ENCODE results near the gene PSMB7.

PSMB7 gene

DNA sequence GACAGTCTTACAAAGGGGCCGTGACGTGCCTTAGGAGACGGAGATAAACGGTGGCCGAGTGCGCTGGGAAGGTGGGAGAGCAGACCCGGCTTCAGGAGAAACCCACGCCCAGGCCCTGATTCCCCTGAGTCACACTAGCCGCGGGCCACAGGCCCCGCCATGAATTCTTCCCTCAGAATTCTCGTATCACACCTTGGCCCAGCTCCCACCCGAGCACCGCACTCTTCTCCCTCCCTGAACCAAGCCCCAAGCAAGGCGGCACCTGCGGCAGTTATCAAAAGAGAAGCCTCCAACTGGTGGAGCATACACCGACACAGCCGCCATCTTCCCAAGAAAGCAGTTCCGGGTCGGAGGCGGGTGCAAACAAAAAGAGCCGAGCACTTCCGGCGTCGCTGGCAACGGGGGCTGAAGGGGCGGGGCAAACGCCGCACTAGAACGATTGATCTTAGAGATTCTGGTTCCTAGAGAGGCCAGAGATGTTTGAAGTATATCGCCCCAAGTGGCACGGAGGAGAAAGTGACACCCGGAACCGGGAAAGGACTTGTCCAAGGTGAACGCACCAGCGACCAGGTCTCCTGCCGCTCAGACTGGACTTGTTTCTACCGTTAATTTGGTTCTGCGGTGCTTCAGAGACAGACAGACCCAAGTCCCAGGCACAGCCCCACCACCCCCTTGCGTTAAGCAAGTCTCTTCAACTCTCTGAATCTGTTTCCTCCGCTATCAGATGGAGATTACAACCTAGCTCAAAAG lies at the start of gene PSMB7:
PSMB7 (minus strand) TSS at position 341 of the 750 bp plus-strand sequence; CDS start at position 324, 17 bp downstream.
- ATAC-seq (replicated peaks) (peak; percentile 89 to 93), DNase-seq (peak; percentile 93)
- H3K4me3 Mint-ChIP-seq = peak within 1 kb of the TSS; percentile 99 to 100
- H3K9me3 Mint-ChIP-seq = peaks cover 0 to 5% of the 10 kb centered on the region in 2 donors
- no peaks in the 10 kb centered on the region for H3K27me3 Mint-ChIP-seq
- H3K27ac Mint-ChIP-seq = peak within 1 kb of the TSS; percentile 99
- peaks cover 17 to 37% of the 10 kb centered on the region in 2 donors for H3K4me1 Mint-ChIP-seq
- peaks cover 26 to 36% of the 10 kb centered on the region in 2 donors for H3K36me3 Mint-ChIP-seq

- H3K36me3 Mint-ChIP-seq = no peaks in the 10 kb centered on the region
- DNase-seq = no peak
- no peak for ATAC-seq (replicated peaks)
- H3K9me3 Mint-ChIP-seq = peaks cover 0 to 7% of the 10 kb centered on the region in 2 donors
- no peak overlapping the region for H3K4me3 Mint-ChIP-seq
- no peaks in the 10 kb centered on the region for H3K4me1 Mint-ChIP-seq
- H3K27me3 Mint-ChIP-seq = peaks cover 13 to 15% of the 10 kb centered on the region in 2 donors
- H3K27ac Mint-ChIP-seq = no peak overlapping the region
Observed at GRCh38 chr9:124462739-124463138, 47.5 kb upstream of the PSMB7 start.

DNA sequence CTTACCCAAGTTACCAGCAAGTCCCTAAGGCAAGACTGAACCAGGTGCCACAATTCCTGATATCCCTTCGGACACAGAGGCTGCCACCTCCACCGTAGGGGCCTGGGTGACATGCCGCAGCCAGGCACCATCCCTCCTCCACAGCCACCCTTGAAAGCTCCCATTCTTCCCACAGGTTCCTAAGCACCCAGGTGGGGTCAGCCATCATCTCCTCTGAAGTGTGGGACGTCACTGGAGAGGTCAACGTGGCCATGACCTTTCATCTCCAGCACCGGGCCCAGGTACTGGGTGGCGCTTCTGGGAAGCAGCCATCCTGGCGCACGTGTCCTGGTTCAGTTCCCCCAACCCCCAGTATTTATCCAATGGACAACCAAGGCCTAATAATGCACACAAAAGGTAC lies 43.2 kb upstream of the PSMB7 start:
- Mint-ChIP-seq H3K9me3 (peaks cover 0 to 7% of the 10 kb centered on the region in 2 donors), H3K4me3 (no peak overlapping the region), H3K27me3 (peaks cover 8 to 30% of the 10 kb centered on the region in 2 donors), H3K36me3 (no peaks in the 10 kb centered on the region), H3K27ac (no peak overlapping the region), H3K4me1 (no peaks in the 10 kb centered on the region)
- no peak for ATAC-seq (replicated peaks)
- DNase-seq = no peak

GRCh38 chr9:124457887-124458431 lies 42.7 kb upstream of the PSMB7 start:
- H3K36me3 Mint-ChIP-seq = no peaks in the 10 kb centered on the region
- peaks cover 8 to 30% of the 10 kb centered on the region in 2 donors for H3K27me3 Mint-ChIP-seq
- H3K4me3 Mint-ChIP-seq = no peak overlapping the region
- H3K27ac Mint-ChIP-seq = no peak overlapping the region
- ATAC-seq (replicated peaks) (no peak), DNase-seq (no peak)
- no peaks in the 10 kb centered on the region for H3K4me1 Mint-ChIP-seq
- H3K9me3 Mint-ChIP-seq = peaks cover 0 to 4% of the 10 kb centered on the region in 2 donors

DNA sequence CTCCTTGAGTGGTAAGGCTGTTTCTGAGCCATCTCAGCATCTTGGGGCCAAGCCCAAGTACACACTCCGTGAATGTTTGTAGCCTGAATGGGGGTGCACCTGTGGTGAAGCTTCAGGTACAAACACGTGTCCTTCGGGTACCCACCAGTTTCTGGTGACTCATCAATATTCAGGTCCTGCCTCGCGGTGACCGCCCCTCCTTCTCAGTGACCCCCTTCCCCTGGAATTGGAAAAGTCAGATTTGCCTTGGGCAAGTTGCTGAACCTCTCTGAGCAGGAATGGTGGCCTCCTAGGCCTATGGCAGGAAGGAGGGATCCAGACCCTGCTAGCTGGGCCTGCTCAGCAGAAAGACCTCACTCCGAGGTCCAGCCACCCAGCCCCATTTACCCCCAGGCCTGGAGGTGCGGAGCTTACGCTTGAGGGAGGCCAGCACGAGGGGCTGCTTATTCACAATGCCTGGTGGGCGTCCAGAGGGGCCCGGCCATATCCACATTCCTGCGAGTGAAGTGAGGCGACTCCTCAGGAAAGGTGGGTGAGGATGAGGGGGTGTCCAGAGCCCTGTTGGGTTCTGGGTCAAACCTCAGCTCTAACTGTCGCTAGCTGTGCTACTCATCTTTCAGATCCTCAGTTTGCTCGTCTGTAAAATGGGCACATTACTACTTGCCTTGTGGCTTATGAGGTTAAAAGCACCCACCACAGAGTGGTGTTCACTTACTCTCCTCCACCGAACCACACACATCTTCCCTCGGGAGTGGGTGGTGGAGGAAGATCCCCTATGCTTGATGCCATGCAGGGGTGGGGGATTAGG lies 42.0 kb upstream of the PSMB7 start:
- no peak for ATAC-seq (replicated peaks)
- H3K4me1 Mint-ChIP-seq = no peaks in the 10 kb centered on the region
- H3K9me3 Mint-ChIP-seq = peaks cover 0 to 4% of the 10 kb centered on the region in 2 donors
- H3K27ac Mint-ChIP-seq = no peak overlapping the region
- H3K4me3 Mint-ChIP-seq = no peak overlapping the region
- peaks cover 10 to 36% of the 10 kb centered on the region in 2 donors for H3K27me3 Mint-ChIP-seq
- no peak for DNase-seq
- H3K36me3 Mint-ChIP-seq = no peaks in the 10 kb centered on the region

GRCh38 chr9:124456341-124457078 lies 41.3 kb upstream of the PSMB7 start:
- H3K4me3 Mint-ChIP-seq = no peak overlapping the region
- H3K9me3 Mint-ChIP-seq = peaks cover 0 to 4% of the 10 kb centered on the region in 2 donors
- DNase-seq (no peak), ATAC-seq (replicated peaks) (no peak)
- H3K36me3 Mint-ChIP-seq = no peaks in the 10 kb centered on the region
- peaks cover 0 to under 1% of the 10 kb centered on the region in 2 donors for H3K4me1 Mint-ChIP-seq
- no peak overlapping the region for H3K27ac Mint-ChIP-seq
- peaks cover 14 to 44% of the 10 kb centered on the region in 2 donors for H3K27me3 Mint-ChIP-seq

DNA sequence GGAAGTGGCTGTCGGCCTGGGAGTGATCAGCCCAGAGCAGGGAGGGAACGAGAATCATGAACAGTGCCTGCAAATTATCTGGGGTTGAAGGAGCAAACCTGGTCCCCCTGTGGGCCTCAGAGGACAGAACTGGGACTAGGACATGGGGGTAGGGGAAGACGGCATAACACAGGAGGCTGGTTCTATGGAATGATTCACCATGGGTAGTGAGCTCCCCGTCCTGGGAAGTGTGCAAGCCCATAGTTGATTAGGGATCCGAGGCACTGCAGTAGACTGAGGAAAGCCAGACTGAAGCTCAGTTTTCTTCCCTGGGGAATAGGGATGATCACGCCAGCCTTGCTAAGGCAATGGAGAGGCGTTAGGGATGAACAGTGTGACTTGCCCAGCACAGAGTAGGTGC lies 40.6 kb upstream of the PSMB7 start:
- no peak for DNase-seq

DNA sequence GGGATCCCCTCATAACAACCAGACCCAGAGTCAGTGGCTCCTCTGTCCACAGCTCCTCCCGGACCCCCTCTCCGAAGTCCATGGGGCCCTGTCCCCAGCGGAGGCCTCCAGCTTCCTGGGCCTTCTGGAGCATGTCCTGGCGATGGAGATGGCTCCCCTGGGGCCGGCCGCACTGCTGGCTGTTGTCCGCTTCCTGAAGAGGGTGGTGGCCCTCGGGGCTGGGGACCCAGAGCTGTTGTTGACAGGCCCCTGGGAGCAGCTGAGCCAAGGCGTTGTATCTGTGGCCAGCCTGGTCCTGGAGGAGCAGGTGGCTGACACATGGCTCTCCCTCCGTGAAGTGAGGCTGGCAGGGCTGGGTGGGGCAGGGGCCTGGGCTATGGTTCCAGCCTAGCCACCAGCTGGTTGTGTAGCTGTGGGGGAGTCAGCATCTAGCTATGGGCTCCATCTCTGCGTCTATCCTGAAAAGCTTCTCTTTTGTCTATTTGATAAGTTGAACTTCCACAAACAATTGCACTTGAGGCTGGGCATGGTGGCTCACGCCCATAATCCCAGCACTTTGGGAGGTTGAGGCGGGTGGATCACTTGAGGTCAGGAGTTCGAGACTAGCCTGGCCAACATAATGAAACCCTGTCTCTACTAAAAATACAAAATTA lies 39.7 kb upstream of the PSMB7 start:
- Mint-ChIP-seq H3K4me3 (no peak overlapping the region), H3K4me1 (peaks cover 7 to 14% of the 10 kb centered on the region in 2 donors), H3K27me3 (peaks cover 30 to 60% of the 10 kb centered on the region in 2 donors), H3K9me3 (no peaks in the 10 kb centered on the region), H3K27ac (no peak overlapping the region), H3K36me3 (no peaks in the 10 kb centered on the region)
- ATAC-seq (replicated peaks) (no peak), DNase-seq (no peak)

More for the DNA sequence above, 40.6 kb upstream of the PSMB7 start:
- Mint-ChIP-seq H3K36me3 (no peaks in the 10 kb centered on the region), H3K27me3 (peaks cover 21 to 51% of the 10 kb centered on the region in 2 donors), H3K27ac (peak overlapping the region; percentile 31), H3K9me3 (peaks cover 0 to 4% of the 10 kb centered on the region in 2 donors), H3K4me3 (no peak overlapping the region), H3K4me1 (peaks cover 3 to 7% of the 10 kb centered on the region in 2 donors)
- ATAC-seq (replicated peaks) = no peak

DNA sequence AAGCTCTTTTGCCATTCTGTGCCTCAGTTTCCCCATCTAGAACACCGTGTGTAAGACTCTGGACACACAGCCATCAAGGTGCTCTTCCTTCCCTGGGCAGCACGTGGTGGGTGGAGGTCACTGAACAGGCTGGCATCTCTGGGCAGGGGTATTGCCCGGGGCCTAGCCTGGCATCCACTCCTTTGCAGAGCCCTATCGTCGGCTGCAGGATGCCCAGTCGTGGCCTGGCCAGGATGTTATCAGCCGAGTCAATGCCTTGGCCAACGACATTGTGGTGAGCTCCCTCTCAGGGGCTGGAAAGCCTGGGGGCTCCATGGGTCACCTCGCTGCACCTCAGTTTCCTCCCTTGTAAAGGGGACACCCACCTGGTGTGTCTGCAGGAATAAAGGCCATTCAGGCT lies 39.1 kb upstream of the PSMB7 start:
- peaks cover 36 to 66% of the 10 kb centered on the region in 2 donors for H3K27me3 Mint-ChIP-seq
- peaks cover 7 to 14% of the 10 kb centered on the region in 2 donors for H3K4me1 Mint-ChIP-seq
- H3K9me3 Mint-ChIP-seq = no peaks in the 10 kb centered on the region
- no peak for DNase-seq
- H3K27ac Mint-ChIP-seq = no peak overlapping the region
- H3K36me3 Mint-ChIP-seq = no peaks in the 10 kb centered on the region
- no peak for ATAC-seq (replicated peaks)
- H3K4me3 Mint-ChIP-seq = no peak overlapping the region

DNA sequence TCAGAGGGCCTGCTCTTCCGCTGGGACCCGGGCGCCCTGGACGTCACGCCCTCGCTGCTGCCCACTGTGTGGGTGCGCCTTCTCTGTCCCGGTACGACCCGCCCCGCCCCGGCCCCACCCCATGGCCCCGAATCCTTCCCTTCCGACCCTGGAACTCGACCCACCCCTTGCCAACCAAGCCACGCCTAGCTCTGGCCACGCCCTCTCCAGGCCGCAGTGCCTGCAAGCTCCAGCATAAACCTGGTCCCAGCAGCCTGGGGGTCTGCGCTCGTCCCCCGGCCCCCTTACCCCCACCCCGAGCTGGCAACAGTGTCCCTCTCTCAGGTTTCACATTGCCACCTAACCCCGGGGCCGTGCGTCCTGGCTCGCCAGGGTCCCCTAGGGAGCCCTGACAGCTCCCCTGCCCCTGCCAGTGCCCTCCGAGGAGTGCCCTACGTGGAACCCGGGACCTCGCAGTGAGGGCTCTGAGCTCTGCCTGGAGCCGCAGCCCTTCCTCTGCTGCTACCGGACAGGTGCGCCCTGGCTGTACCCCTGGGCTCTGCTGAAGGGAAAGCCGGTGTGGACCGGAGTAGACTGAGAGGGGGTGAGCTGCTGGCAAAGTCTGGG lies 38.4 kb upstream of the PSMB7 start:
- ATAC-seq (replicated peaks) (peak in 1 of 2 donors; percentile 6), DNase-seq (no peak)
- no peaks in the 10 kb centered on the region for H3K36me3 Mint-ChIP-seq
- H3K9me3 Mint-ChIP-seq = no peaks in the 10 kb centered on the region
- no peak overlapping the region for H3K4me3 Mint-ChIP-seq
- no peak overlapping the region for H3K27ac Mint-ChIP-seq
- H3K4me1 Mint-ChIP-seq = peaks cover 7 to 14% of the 10 kb centered on the region in 2 donors
- H3K27me3 Mint-ChIP-seq = peaks cover 39 to 69% of the 10 kb centered on the region in 2 donors

DNA sequence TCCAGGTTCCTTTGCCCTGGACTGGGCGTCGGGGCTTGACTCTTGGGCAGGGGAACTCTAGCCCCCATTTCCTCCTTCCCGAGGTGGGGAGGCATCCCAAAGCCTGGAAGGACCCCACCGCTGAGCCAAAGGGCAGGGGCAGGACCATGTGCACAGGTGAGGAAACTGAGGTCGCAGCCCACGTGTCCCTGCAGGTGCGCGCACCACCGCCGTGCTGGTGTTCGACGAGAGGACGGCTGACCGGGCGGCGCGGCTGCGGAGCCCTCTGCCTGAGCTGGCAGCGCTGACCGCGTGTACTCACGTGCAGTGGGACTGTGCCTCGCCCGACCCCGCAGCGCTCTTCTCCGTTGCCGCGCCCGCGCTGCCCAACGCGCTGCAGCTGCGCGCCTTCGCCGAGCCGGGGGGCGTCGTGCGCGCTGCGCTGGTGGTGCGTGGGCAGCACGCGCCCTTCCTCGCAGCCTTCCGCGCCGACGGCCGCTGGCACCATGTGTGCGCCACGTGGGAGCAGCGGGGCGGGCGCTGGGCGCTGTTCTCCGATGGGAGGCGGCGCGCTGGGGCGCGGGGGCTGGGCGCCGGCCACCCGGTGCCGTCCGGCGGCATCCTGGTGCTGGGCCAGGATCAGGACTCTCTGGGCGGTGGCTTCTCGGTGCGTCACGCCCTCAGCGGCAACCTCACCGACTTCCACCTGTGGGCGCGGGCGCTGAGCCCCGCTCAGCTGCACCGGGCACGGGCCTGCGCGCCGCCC lies 37.8 kb upstream of the PSMB7 start:
- ATAC-seq (replicated peaks) (peak in 1 of 2 donors; percentile 23), DNase-seq (no peak)
- Mint-ChIP-seq H3K27ac (no peak overlapping the region), H3K36me3 (no peaks in the 10 kb centered on the region), H3K27me3 (peaks cover 45 to 71% of the 10 kb centered on the region in 2 donors), H3K4me1 (peaks cover 7 to 14% of the 10 kb centered on the region in 2 donors), H3K4me3 (peak overlapping the region in 1 of 2 donors; percentile 25), H3K9me3 (no peaks in the 10 kb centered on the region)

DNA sequence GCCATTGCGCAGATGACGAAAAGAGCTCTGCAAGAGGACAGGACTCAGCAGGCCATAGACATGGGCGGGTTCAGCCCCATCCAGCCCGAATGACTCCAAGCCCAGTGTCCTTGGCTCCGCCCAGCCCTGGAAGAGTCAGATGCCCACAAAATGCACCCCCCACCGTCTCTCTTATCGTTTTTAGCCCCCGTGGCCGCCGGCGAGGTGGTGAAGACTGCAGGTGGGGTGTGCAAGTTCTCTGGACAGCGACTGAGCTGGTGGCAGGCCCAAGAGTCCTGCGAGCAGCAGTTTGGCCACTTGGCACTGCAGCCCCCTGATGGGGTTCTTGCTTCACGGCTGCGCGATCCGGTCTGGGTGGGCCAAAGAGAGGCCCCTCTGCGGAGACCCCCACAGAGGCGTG lies 37.1 kb upstream of the PSMB7 start:
- no peak overlapping the region for H3K27ac Mint-ChIP-seq
- no peak overlapping the region for H3K4me3 Mint-ChIP-seq
- H3K27me3 Mint-ChIP-seq = peaks cover 50 to 70% of the 10 kb centered on the region in 2 donors
- ATAC-seq (replicated peaks) (no peak), DNase-seq (no peak)
- H3K36me3 Mint-ChIP-seq = no peaks in the 10 kb centered on the region
- peaks cover 7 to 14% of the 10 kb centered on the region in 2 donors for H3K4me1 Mint-ChIP-seq
- H3K9me3 Mint-ChIP-seq = no peaks in the 10 kb centered on the region

All from stimulated activated naive B cell treated with anti-CD40 and anti-IgM and Interleukin-4, amounts not matched to agents 10 μg/mL and 1 μg/mL and 100 μg/mL, for 72 hours (primary cell).